Middle frontal gyrus (tissue), 1 donor: ENCODE data around the gene EXOC3.
"Not testable (repeated sequence)": the region's sequence is repeated elsewhere in the genome, so short reads cannot be mapped to it uniquely, and the experiment has no call there.

Experiments
- DNase-seq: peaks from one replicate; pipeline ENCODE4 v3.0.0-alpha.2; 2015; ENCODE audit warnings: low spot score; ENCODE audit errors: extremely low spot score

The EXOC3 gene

DNA sequence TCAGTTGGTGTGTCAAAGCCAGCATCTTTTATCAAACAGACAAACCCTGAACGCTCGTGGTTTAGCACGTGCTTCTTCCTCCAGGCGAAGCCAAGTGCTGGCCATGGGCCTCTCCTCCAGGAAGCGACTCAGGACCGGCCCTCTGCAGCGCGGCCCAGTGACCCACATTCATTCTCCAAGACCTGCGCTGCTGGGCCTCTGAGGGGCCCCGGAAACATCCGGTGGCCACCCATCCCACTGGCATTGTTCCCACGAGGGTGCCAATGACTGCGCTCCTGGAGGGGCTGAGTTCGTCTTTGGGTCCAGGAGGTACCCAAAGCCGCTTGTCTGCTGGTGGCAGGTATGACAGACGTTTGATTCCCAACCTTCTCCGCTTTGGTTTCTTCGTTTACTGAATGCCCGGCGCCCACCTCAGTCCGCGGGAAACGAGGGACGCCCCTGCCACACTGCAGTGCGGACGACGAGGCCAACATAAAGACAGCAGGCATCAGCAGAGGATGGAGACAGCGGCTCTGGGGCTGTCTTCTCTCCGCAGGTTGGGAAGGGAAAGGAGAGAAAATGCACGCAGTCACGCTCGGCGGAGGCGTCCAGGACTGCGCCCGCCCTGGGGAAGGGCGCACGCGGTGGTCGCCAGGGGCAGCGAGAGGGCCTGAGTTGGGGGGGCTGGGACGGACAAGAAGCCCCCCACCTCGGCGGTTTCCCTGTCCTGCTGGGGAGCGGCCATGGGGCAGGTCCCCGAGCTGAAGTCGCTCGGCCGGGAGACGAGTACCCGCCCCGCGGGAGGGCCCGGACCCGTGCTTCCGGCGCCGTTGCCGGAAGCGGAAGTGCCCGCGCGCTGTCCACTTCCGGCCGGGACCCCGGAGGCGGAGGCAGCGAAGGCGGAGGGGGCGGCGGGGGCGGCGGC is at the start of gene EXOC3:
Gene EXOC3 (plus strand): TSS at position 842 of the 904 bp plus-strand sequence. CDS start 3,030 bp downstream, outside the sequence.
- no peak for DNase-seq

- no peak for DNase-seq
Measured at GRCh38 chr5:393846-394275, 49.1 kb upstream of the EXOC3 start.

- no peak for DNase-seq
Measured at GRCh38 chr5:394671-395155, 48.3 kb upstream of the EXOC3 start.

GRCh38 chr5:395156-395920 is 47.6 kb upstream of the EXOC3 start:
- no peak for DNase-seq

DNA sequence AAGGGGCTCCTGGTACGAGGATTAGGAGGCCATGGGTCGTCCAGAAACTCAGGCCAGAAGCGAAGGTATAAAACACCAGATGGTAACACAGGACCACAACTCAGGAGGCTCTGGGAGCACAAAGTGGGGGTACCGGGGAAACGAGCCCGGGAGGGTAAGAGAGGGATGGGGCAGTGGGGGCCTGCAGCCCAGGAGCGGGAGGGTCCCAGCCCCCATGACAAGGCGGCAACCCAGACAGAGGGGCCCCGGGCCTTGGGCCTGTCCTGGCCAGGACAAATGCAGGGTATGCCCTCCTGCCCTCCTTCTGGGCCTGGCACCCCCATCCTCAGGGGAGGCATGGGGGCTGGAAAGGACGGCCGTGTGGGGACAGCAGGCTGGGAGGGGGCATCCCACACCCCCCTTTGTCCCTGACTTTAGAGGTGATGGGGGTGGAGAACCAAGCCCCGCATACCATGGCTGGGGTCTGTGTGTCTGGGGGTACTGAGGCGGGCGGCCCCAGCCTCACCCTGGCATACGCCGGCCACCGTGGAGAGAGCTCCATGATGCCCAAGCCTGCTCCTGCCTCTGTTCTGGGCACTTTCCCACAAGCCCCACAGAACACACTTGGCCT is 47.0 kb upstream of the EXOC3 start:
- DNase-seq: no peak

- DNase-seq: no peak
Measured at GRCh38 chr5:396531-396961, 46.4 kb upstream of the EXOC3 start.

- DNase-seq: not testable (repeated sequence)
Measured at GRCh38 chr5:398141-398474, 44.9 kb upstream of the EXOC3 start.

GRCh38 chr5:398475-399295 is 44.3 kb upstream of the EXOC3 start:
- DNase-seq: no peak

- DNase-seq: peak; percentile 8
Measured at GRCh38 chr5:399296-400281, 43.4 kb upstream of the EXOC3 start.

DNA sequence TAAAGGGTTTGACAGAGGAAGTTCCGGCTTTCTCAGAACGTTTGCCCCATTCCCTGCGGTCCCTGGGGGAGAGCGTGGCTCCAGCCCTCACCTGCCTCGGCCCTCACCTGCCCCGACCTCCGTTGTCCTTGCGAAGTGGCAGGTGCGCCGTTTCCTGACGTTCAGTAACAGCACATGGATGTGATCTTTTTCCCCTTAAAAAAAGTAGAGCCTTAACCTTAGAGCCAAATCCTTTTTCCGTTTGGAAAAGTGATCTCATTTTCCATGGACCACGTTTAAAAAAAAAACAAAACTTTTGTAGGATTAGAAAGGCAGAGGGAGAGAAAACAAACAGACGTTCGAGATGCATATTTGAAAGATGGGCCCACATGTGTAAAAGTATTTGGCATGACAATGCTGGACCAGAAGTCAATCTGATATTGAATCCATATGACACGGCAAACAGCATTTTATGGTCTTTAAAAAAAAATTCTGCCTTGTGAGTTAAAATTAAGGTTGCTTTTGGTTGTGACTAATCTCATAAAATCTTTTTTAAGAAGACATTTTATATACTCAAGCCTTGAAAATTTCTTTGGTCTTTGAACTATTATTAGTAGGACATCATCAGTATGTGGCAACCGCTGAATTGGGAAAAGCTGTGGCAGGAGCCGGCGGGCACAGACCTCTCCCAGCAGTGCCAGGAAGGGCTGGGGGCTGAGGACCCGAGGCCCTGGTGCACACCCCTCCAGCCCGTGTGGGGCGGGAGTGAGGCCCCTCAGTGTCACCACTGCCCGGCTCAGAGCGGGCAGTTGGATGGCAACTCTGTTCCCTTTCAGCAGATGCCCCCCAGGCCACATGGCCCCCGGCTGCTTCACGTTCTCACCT is 42.5 kb upstream of the EXOC3 start:
- no peak for DNase-seq

- no peak for DNase-seq
Measured at GRCh38 chr5:401146-402034, 41.6 kb upstream of the EXOC3 start.

GRCh38 chr5:402219-402614 is 40.8 kb upstream of the EXOC3 start:
- not testable (repeated sequence) for DNase-seq

DNA sequence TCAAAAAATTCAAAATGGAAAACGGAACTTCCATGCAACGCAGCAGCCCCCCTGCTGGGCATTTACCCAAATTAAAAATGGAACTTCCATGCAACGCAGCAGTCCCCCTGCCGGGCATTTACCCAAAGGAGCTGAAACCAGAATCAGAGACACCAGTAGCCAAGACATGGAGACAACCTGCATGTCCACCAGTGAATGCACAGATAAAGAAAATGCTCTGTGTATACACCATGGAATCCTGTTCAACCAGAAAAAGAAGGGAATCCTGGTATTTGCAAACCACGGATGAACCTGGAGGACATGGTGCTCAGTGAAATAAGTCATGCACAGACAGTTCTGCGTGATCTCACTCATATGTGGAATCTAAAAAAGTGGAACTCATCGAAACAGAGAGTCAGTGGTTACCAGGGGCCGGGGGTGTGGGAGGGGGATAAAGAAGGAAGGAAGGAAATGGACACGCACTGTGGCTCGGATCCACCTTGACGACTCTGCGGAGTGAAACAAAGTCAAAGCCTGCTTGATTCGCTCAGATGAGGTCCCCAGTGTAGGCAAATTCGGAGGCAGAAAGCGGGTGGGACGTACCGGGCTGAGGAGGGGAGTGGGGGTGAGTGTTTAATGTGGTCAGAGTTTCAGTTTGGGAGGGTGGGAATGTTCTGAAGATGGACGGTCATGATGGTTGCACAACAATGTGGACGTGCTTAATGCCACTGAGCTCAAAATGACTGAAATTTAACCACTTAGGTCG is 40.2 kb upstream of the EXOC3 start:
- DNase-seq: no peak

DNA sequence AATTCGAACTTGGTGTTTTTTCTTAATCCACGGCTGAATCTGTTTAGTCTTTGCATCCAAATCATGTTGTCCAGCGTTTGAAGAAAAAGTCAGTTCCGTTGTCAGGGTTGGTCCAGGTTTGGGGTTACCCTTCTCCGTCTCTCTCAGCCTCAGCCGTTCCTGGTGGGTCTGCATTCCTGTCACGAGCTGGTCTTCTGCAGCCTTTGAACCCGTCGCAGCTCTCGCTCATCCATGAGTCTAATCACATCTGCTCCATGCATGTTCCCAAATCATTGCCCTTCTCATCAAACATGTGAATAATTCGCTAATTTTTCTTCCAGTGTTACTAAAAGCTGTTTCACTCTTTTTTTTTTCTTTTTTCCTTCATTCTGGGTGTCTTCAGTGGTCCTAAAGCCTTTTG is 39.0 kb upstream of the EXOC3 start:
- DNase-seq: no peak

- no peak for DNase-seq
Measured at GRCh38 chr5:404666-405241, 38.2 kb upstream of the EXOC3 start.

DNA sequence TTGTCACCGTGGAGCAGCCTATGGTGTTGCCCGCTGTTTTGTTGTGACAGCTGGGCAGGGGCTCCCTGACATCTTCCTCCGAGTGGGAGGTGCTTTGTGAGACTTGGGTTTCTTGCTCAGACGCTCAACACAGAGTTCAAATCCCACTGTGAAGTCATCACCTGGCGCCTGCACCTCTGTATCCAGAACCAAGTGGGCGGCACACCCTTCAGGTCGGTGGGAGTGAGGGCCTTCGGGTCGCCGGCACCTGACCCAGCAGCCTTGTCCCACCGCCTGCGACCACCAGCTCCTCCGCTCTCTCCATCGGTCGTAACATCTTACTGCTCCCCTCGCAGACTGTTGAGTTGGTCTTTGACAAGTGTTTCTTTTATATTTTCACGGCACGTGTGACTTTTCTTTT is 37.6 kb upstream of the EXOC3 start:
- DNase-seq: no peak

- no peak for DNase-seq
Measured at GRCh38 chr5:406041-406440, 36.9 kb upstream of the EXOC3 start.
